Esophagus (tissue), 2 donors: ENCODE measurements around the gene RNF144A. TPM values are rescaled to one million over a fixed set of nuclear protein-coding genes. Genes with fewer than 3 reads are reported as not detected.
"Not testable (repeated sequence)": the region's sequence is repeated elsewhere in the genome, so short reads cannot be mapped to it uniquely, and the experiment has no call there.

Experiments used
- H3K27ac ChIP-seq, 2 donors: one replicate each; pipeline ENCODE4 v1.5.1; 2013; ENCODE audit warnings: low read depth in 2 of 2, mild to moderate bottlenecking in 2 of 2, inconsistent platforms in 1 of 2, low read length in 1 of 2, moderate library complexity in 1 of 2
- H3K27me3 ChIP-seq, 2 donors: one replicate each; pipeline ENCODE4 v1.6.1; 2013; ENCODE audit warnings: low read length in 2 of 2, control low read depth in 1 of 2, mild to moderate bottlenecking in 1 of 2; ENCODE audit not compliant: insufficient read depth in 2 of 2, control insufficient read depth in 1 of 2
- H3K36me3 ChIP-seq, 2 donors: one replicate each; pipeline ENCODE4 v1.6.1; 2013; ENCODE audit warnings: low read length in 1 of 2; ENCODE audit not compliant: control insufficient read depth in 2 of 2, insufficient read depth in 2 of 2
- H3K4me1 ChIP-seq, 2 donors: one replicate each; pipeline ENCODE4 v1.6.1; 2013; ENCODE audit warnings: low read length in 1 of 2; ENCODE audit not compliant: control insufficient read depth in 2 of 2, insufficient read depth in 2 of 2
- H3K4me3 ChIP-seq, 2 donors: one replicate each; pipeline ENCODE4 v1.5.1; 2013; ENCODE audit warnings: low read length in 2 of 2, mild to moderate bottlenecking in 2 of 2, low read depth in 1 of 2, moderate library complexity in 1 of 2
- H3K9me3 ChIP-seq, 2 donors: one replicate each; pipeline ENCODE4 v1.6.1; 2013; ENCODE audit warnings: mild to moderate bottlenecking in 2 of 2, low read depth in 1 of 2, low read length in 1 of 2, moderate library complexity in 1 of 2; ENCODE audit not compliant: control insufficient read depth in 2 of 2, insufficient read depth in 1 of 2
- WGBS, 2 donors: extraction: QIAGEN DNeasy Blood & Tissue Kit; methylation state at CpG; one replicate each; pipeline ENCODE4 v1.1.7; 2013; 5-methylcytosine and 5-hydroxymethylcytosine counted together
- polyA plus RNA-seq, 2 donors: library from polyadenylated mRNA; stranded (reverse); fragments of 200-250 nt; gene quantifications; one replicate each; pipeline ENCODE4 v1.2.3, GENCODE V29; 2013
- donor health status: healthy with polysubstance abuse.
- donor health status: Bipolar disorder and iron deficiency.

The RNF144A gene
- polyA plus RNA-seq, 2 donors = 2.0 to 2.4 TPM

- Histone ChIP-seq H3K27me3 (no peaks in the 10 kb centered on the region), H3K9me3 (no peaks in the 10 kb centered on the region), H3K4me1 (peaks cover 2 to 6% of the 10 kb centered on the region in 2 donors), H3K27ac (no peak overlapping the region), H3K36me3 (no peaks in the 10 kb centered on the region), H3K4me3 (no peak overlapping the region)
- WGBS, 2 donors = 94% methylated on average over 5 of the region's 5 CpGs
These were observed 35.7 kb upstream of the RNF144A start for GRCh38 chr2:6881516-6881915.

GRCh38 chr2:6883448-6884122, 33.6 kb upstream of the RNF144A start:
- H3K27ac ChIP-seq = no peak overlapping the region
- no peak overlapping the region for H3K4me3 ChIP-seq
- peaks cover 0 to 3% of the 10 kb centered on the region in 2 donors for H3K27me3 ChIP-seq

GRCh38 chr2:6885551-6885950, 31.7 kb upstream of the RNF144A start:
- no peaks in the 10 kb centered on the region for H3K9me3 ChIP-seq
- 88 to 91% methylated on average over 2 of the region's 2 CpGs for WGBS, 2 donors
- H3K36me3 ChIP-seq = no peaks in the 10 kb centered on the region
- peaks cover 0 to 3% of the 10 kb centered on the region in 2 donors for H3K27me3 ChIP-seq
- H3K4me1 ChIP-seq = no peaks in the 10 kb centered on the region
- H3K27ac ChIP-seq = no peak overlapping the region
- no peak overlapping the region for H3K4me3 ChIP-seq

More at GRCh38 chr2:6883448-6884122, 33.6 kb upstream of the RNF144A start:
- Histone ChIP-seq H3K4me1 (no peaks in the 10 kb centered on the region), H3K9me3 (no peaks in the 10 kb centered on the region), H3K36me3 (no peaks in the 10 kb centered on the region)
- WGBS, 2 donors = 75 to 78% methylated on average over 7 of the region's 7 CpGs

GRCh38 chr2:6885968-6886367, 31.2 kb upstream of the RNF144A start:
- H3K36me3 ChIP-seq = no peaks in the 10 kb centered on the region

GRCh38 chr2:6887751-6888192, 29.4 kb upstream of the RNF144A start:
- Histone ChIP-seq H3K4me3 (no peak overlapping the region), H3K27me3 (peaks cover 0 to 3% of the 10 kb centered on the region in 2 donors), H3K36me3 (no peaks in the 10 kb centered on the region), H3K27ac (no peak overlapping the region), H3K4me1 (no peaks in the 10 kb centered on the region), H3K9me3 (no peaks in the 10 kb centered on the region)
- WGBS, 2 donors = 60 to 74% methylated on average over 3 of the region's 3 CpGs

More at GRCh38 chr2:6885968-6886367, 31.2 kb upstream of the RNF144A start:
- Histone ChIP-seq H3K9me3 (no peaks in the 10 kb centered on the region), H3K4me3 (no peak overlapping the region), H3K27ac (no peak overlapping the region), H3K27me3 (peaks cover 0 to 3% of the 10 kb centered on the region in 2 donors), H3K4me1 (no peaks in the 10 kb centered on the region)
- 91 to 93% methylated on average over 3 of the region's 3 CpGs for WGBS, 2 donors

GRCh38 chr2:6888724-6889123, 28.5 kb upstream of the RNF144A start:
- 78 to 83% methylated on average over 4 of the region's 4 CpGs for WGBS, 2 donors

GRCh38 chr2:6893876-6894482, 23.2 kb upstream of the RNF144A start:
- no peaks in the 10 kb centered on the region for H3K4me1 ChIP-seq
- 83 to 88% methylated on average over 2 of the region's 2 CpGs for WGBS, 2 donors
- no peaks in the 10 kb centered on the region for H3K36me3 ChIP-seq
- no peaks in the 10 kb centered on the region for H3K27me3 ChIP-seq
- no peak overlapping the region for H3K4me3 ChIP-seq
- no peaks in the 10 kb centered on the region for H3K9me3 ChIP-seq
- no peak overlapping the region for H3K27ac ChIP-seq

More at GRCh38 chr2:6888724-6889123, 28.5 kb upstream of the RNF144A start:
- Histone ChIP-seq H3K36me3 (no peaks in the 10 kb centered on the region), H3K9me3 (no peaks in the 10 kb centered on the region), H3K27ac (no peak overlapping the region), H3K4me3 (no peak overlapping the region), H3K27me3 (peaks cover 0 to 3% of the 10 kb centered on the region in 2 donors), H3K4me1 (no peaks in the 10 kb centered on the region)

- 69 to 75% methylated on average over 5 of the region's 5 CpGs for WGBS, 2 donors
- H3K9me3 ChIP-seq = no peaks in the 10 kb centered on the region
- H3K4me1 ChIP-seq = no peaks in the 10 kb centered on the region
- no peak overlapping the region for H3K27ac ChIP-seq
- no peaks in the 10 kb centered on the region for H3K27me3 ChIP-seq
- H3K36me3 ChIP-seq = no peaks in the 10 kb centered on the region
- H3K4me3 ChIP-seq = no peak overlapping the region
These were observed 20.1 kb upstream of the RNF144A start for GRCh38 chr2:6896930-6897759.

GRCh38 chr2:6902581-6902980, 14.6 kb upstream of the RNF144A start:
- WGBS, 2 donors = 95 to 97% methylated on average over 2 of the region's 2 CpGs
- H3K4me1 ChIP-seq, H3K9me3 ChIP-seq, H3K4me3 ChIP-seq, H3K27ac ChIP-seq, H3K27me3 ChIP-seq, H3K36me3 ChIP-seq: not testable (repeated sequence)
